ENCODE results near the gene DSEL.

The DSEL gene

DNA sequence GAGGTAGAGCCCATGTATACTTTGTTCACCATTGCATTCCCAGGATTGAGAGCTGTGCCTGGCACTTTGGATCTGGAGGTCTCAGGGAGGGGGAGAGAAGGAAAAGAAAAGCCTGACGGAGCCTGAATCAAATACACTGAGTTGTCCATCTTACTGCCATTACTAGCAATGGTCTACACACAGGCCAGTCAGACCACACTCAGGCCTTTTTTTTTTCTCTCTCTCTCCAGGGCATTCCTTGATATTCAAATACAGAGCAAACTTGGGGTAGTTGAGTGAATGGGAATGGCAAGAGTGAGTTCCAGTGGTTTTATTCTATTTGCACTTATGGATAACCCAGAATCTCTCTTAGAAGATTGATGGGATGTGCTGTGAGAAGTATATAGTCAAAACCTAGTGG, 11.8 kb downstream of the DSEL start:
- in situ Hi-C loops (cut with HindIII; ENCODE audit: low sequenced_read_pairs) = no loop called here

DNA sequence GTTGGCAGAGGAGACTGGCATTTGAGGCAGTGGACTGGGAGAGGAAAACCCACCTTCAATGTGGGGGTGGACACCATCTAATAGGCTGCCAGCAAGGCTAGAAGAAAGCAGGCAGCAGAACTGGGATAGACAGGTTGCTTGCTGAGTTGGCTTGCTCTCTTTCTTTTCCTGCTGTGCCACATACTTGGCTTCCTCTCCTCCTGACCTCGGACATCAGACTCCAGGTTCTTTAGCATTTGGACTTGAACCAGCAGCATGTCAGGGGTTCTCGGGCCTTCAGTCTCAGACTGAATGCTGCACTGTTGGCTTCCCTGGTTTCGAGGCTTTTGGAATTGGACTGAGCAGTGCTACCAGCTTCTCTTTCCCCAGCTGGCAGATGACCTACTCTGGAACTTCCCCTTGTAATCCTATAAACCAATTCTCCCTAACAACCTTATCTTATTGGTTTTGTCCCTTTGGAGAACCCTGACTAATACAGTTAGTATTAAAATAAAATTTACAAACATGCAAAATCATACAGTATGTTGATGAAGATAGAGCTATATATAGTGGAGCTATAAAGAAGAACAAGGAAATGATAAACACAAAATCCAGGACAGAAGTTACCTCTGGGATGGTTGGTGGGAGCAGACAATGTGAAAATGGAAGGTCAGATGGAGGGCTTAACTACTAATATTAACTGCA, 15.9 kb downstream of the DSEL start:
- in situ Hi-C loops (cut with HindIII; ENCODE audit: low sequenced_read_pairs) = no loop called here

DNA sequence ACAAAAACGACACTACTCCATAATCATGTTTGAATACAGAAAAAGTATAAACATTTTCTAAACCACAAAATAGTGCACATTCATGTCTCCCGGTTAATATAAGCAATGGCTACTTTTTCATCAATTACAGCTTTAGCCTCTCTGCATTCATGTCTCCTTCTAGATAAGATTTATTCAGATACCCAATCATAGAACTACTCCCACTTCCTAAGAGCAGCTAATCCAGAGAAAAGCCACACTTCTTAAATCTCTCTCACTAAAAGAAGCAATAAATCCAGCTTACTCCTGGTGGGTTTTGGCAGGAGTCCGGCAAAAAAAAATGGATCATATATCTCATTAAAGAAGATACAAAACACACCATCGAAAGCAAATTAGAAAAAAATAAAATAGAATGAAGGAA, 20.1 kb downstream of the DSEL start:
- in situ Hi-C loops (cut with HindIII; ENCODE audit: low sequenced_read_pairs) = no loop called here

DNA sequence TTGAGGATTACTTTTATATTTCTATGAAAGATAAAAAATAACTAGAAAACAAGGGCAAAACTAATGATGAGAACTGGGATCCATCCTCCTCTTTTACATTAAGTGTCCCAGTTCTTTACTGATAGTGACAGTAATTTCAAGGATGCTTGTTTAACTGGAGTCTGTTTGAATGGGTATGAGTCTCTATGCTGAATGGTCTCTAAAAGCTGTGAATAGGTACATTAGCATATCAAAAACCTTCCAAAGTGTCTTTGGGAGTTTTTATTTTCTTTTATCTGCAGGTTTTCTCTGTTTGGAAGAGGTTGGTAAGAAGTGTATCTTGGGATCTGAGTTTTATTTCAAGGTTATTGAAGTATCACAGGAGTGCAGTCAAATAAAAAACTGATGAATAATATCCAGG, 30.0 kb downstream of the DSEL start:
- in situ Hi-C loops (cut with HindIII; ENCODE audit: low sequenced_read_pairs) = no loop called here

DNA sequence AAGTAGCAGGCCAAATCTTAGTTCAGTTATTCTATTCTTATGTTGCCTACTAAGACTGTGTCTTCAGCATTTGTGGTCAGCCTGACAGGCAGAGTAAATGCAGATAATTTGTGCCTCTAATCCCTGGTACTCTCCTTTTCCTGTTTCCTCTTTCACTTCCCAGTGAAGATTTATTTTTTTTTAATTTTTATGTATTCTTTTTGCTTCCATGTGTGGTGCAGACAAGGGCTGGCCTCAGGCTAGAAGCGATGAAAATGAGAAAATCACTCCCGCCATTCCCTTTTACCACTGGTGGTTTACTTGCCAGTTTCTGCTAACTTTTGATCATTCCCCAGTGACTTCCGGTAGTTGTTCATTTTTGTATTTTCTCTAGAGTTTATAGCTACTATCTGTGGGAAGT, 30.9 kb downstream of the DSEL start:
- in situ Hi-C loops (cut with HindIII; ENCODE audit: low sequenced_read_pairs) = no loop called here

DNA sequence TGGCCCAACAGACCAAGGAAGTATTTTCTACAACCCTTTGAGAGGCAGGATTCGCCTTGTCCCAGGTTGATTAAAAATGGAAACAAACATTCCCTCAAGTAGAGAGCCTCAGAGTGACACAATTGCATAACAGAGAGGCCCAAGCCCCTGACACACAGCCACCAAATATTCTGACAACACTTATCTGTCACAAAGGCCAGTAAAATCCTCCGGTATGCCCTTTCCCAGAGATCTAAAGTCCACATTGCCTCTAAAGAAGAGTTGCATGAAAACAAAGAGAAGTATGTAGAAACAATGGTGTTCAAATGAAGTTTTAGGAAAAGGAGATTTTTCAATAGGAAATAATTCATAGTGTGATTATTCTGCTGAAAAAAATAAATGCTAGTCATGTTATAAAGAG, 32.1 kb downstream of the DSEL start:
- in situ Hi-C loops (cut with HindIII; ENCODE audit: low sequenced_read_pairs) = loop anchor here (5.0 kb wide), 1 partner anchor 67 kb away; no protein-coding TSS in a partner anchor

DNA sequence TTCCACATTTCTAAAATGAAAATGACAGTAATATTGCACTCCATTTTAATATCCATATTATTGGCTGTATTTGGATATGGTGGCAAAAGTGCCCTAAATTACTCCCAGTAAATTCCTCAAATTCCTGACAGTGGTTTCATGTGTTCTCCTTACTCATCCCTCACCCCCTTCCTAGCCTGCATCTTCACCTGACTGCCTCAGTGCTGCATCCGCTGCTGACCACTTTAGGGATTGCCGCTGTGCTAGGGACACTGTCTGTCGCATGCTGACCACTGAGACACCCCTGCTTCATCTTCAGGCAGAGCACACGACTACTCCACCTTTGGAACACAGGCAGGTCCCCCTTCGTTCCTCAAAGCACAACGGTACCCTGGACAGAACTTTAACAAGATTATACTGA, 32.6 kb downstream of the DSEL start:
- in situ Hi-C loops (cut with HindIII; ENCODE audit: low sequenced_read_pairs) = loop anchor here (5.0 kb wide), 1 partner anchor 67 kb away; no protein-coding TSS in a partner anchor

DNA sequence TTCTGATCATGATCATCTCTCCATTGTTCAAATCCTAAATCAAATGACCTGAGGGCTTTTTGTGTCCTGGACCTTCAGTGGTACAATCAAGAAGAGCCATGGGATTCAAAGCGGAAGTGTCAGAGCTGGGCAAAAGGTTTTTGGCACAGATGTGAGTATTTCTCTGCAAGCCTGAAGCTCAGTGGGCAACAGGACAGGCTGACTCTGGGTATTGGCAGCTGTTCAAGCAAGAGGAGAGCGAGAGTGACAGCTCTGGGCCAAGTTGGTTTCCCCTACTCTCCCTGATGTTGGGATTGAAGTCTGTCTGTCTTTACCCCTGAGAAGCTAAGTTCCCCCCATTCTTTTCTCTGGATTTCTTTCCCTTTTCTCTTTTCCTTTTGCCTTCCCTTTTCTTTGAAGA, 33.3 kb downstream of the DSEL start:
- in situ Hi-C loops (cut with HindIII; ENCODE audit: low sequenced_read_pairs) = loop anchor here (5.0 kb wide), 1 partner anchor 66 kb away; no protein-coding TSS in a partner anchor

DNA sequence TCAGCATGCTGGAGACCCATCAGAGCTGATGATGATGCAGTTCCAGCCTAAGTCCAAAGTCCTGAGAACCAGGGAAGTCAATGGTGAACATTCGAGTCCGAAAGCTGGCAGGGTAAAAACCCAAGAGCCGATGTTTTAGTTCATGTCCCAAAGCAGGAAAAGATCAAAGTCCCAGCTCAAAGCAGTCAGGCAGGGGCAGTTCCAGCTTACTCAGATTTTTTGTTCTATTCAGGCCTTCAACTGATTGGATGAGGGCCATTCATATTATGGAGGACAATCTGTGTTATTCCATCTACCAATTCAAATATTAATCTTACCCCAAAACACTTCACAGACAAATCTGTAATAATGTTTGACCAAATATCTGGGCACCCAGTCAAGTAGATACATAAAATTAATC, 38.3 kb downstream of the DSEL start:
- in situ Hi-C loops (cut with HindIII; ENCODE audit: low sequenced_read_pairs) = no loop called here

DNA sequence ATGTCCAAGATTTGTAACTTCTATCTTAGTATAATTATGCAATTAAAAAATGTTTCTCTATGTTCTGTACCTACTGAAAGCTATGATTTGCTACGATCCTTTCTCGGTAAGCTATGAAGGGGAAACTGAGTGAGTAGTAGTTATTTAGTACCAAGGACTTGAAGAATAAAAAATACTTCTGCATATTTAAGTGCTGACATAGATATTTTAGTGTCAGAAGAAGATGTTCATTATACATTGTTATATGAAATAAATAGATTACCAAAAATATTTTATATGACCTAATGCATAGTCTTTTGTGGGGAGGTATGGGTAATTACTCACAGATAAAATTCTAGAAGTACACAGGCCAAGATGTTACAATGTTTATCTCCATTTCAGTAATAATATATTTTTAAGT, 39.0 kb downstream of the DSEL start:
- in situ Hi-C loops (cut with HindIII; ENCODE audit: low sequenced_read_pairs) = no loop called here

DNA sequence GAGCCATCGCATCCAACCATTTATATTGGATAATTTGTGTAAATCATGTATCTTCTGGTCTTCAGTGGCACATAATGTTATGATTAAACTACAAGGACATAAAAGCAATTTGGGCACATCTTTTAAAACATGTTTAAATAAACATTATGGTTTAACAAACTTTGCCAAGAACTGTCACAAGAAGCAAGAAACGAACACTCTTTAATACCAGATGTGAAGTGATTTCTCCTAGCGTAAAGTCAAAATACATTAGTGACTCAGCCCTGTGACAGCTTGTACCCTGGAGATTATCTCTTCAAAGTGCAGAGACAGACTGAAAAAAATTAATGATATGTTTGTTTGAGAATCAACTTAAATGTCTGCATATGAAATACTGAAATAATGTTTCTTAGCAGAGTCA, 39.9 kb downstream of the DSEL start:
- in situ Hi-C loops (cut with HindIII; ENCODE audit: low sequenced_read_pairs) = no loop called here

DNA sequence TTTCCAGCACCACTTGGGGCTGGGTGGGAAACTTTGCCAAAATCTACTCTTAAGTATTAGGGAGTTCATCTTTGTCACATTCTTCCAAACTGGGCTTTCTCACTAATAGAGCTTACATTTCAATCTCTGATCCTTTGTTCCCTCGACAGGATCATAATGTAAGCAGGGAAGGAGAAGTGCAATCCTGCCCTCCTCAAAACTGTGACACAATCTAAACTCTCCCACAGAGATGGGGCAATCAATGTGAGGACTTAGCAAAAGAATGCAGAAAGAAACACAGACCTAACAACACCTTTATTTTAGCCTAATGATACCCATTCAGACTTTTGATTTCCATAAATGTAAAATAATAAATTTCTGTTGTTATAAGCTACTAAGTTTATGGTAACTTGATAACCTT, 40.8 kb downstream of the DSEL start:
- in situ Hi-C loops (cut with HindIII; ENCODE audit: low sequenced_read_pairs) = no loop called here

DNA sequence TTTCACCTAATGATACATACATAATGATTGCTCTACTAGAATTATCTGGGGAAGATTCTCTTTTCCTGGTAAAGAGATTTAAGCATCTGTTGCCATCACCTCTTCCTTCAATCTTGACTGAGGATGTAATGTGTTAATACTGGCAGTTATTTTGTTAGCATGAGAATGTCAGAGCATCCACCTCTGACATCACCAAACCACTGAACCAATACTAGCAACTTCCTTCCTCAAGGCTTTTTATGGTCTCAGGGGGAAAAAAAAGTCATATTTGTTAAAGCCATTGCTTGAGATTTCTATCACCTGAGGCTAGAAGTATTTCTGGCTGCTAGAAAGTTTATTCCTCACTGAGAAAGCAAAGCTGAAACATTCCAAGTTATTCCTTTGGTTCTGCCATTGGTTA, 48.5 kb downstream of the DSEL start:
- in situ Hi-C loops (cut with HindIII; ENCODE audit: low sequenced_read_pairs) = no loop called here

DNA sequence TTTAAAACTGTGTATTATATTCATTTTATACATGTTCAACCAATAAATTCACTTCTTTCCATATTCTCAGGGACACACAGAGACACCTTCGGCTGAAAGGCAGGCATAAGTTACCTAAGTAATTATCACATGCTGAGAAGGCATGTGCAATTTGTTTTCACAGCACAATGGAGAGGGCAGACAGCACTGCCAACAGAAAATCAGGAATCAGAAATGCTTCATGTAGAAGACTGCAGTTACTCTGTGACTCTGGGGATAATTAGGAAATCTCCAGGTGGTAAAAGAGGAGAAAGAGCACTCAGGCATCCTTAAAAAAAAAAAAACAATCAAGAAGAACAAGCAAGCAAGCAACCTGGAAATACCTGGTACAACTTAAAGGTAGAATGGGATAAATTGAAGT, 49.3 kb downstream of the DSEL start:
- in situ Hi-C loops (cut with HindIII; ENCODE audit: low sequenced_read_pairs) = no loop called here

DNA sequence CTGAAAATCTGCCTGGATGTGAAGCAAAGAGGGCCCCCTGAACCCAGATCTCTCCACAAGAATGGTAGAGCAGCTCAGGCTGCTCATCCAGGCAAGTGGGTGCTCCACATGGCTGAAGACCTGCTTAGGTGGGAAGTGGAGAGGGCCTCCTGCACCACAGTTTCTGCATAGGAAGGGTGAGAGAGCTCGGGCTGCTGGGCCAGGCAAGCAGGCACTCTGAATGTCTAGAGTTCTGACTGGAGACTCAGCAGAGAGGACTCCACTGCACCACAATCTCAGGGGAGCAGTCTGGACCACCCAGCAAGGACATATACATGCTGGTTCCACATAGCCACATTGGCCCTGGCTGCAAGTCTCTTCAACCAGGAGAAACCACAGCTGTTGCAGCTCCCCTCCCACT, 52.0 kb downstream of the DSEL start:
- in situ Hi-C loops (cut with HindIII; ENCODE audit: low sequenced_read_pairs) = no loop called here

DNA sequence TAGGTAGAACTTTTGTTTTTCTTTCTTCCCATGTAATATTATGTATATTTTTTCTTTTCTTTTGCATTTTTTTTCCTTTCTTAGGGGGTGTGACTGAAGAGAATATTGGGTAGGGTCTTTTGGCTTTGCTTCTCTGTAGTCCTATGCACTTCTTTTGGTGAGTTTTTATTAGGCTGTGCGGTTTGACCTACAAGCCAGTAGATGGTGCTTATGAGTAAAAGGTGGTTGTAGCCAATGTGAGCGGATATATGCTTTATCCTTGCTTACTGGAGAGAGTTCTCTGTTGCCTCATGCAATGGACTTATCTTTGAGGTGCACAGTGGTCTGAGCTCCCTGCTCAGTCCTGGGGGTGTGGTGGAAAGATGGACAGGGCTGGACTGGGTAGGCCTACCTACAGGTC, 52.7 kb downstream of the DSEL start:
- in situ Hi-C loops (cut with HindIII; ENCODE audit: low sequenced_read_pairs) = no loop called here

DNA sequence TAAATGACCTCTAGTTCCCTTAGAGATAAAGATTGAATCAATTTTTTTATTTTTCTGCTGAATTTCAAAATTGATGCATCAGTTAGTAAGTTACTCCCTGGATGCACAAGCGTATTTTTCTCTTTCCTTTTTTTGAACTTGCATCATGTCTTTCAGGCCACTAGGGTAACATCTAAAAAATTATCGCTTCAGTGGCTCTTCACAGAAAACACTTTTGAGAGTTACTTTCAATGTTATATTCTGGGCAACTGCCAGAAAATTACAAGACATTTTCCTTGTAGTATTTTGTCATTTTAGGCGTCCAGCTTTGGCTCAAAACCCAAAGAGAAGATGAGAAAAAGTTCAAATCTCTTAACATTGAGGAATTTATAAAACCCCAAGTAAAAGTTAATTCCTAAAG, 59.8 kb downstream of the DSEL start:
- in situ Hi-C loops (cut with HindIII; ENCODE audit: low sequenced_read_pairs) = no loop called here

Measured in endothelial cell of hepatic sinusoid (primary cell).